GM19193 (cell line): ENCODE measurements around the gene PGD.

Experiments
- POLR2A ChIP-seq: IDR thresholded peaks from 4 replicates; pipeline ENCODE4 v1.6.1; 2011; ENCODE audit not compliant: insufficient read depth, insufficient read length; ENCODE audit errors: extremely low read depth

PGD gene

DNA sequence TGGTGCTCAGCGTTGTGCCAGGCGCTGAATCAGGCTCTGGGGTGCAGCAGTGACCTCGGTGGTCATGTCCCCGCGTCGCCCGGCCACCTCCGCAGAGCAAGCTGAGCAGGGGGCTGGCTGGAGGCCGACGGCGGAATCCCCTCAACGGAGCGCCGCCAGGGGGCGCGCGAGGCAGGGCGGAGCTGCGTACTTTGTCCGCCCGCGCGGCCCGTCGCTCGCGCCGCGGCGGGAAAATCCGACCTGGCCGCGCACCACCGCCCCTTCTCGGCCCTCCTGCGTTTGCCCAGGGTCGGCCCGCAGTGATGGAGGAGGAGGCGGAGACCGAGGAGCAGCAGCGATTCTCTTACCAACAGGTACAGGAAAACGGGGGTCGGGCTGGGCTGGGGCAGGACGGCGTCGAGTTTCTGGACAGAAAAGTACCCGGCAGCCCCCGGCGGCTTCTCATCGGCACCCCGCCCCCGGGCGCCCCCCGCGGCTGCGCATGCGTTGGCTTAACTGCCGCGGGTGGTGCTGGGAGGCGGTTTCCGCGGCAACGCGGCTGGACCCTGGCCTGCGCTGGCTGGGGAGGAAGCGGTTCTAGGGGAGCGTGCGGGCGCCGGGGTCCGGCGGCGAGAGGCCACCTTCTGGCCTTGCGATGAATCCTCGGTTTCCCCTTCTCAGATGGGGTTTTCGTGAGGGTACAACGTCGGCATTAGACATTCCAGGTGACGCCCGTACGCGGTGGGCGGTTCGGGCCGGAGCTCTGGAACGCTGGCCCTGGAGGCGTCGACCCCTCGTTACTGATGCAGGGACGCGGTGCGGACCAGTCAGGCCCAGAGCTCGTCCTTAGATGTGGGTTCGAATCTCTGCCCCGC, 31.6 kb downstream of the PGD start, which contains the start of gene CENPS:
TSS of gene CENPS (plus strand) at position 218 of the 854 bp plus-strand sequence. CDS start at position 303, 85 bp downstream.
- TF ChIP-seq POLR2A: peak; percentile 80

GRCh38 chr1:10431070-10431730, 32.3 kb downstream of the PGD start:
- TF ChIP-seq POLR2A: no peak

- no peak for TF ChIP-seq POLR2A
These were observed 34.2 kb downstream of the PGD start for GRCh38 chr1:10432910-10433700.

DNA sequence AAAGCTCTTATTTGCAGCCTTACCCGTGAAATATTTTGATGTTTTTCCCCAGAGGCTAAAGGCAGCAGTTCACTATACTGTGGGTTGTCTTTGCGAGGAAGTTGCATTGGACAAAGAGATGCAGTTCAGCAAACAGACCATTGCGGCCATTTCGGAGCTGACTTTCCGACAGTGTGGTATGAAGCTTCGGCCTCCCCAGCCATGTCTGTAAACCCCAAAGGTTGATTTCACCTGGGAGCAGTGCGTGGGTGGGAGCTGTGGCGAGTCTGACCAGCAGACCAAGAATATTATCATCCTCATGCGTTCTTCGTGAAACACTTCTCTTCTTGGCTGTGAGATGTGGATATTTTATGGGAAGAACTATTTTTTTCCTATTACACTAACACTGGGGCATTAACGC, 34.9 kb downstream of the PGD start:
- TF ChIP-seq POLR2A: no peak

GRCh38 chr1:10434590-10434989, 35.7 kb downstream of the PGD start:
- TF ChIP-seq POLR2A: no peak

DNA sequence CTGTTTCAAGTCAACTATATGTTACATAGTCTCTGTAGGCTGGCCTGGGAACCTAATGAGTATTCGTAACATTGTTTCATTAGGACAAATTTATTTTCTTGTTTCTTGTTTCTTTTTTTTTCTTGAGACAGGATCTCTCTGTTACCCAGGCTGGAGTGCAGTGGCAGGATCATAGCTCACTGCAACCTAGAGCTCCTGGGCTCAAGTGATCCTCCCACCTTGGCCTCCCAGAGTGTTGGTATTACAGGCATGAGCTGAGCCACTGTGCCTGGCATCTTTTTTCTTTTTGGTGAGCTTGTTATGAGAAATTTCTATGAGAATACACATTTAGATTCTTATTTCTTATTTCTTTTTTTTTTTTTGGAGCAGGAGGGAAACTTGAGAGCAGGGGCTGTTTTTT, 38.2 kb downstream of the PGD start:
- TF ChIP-seq POLR2A: no peak

DNA sequence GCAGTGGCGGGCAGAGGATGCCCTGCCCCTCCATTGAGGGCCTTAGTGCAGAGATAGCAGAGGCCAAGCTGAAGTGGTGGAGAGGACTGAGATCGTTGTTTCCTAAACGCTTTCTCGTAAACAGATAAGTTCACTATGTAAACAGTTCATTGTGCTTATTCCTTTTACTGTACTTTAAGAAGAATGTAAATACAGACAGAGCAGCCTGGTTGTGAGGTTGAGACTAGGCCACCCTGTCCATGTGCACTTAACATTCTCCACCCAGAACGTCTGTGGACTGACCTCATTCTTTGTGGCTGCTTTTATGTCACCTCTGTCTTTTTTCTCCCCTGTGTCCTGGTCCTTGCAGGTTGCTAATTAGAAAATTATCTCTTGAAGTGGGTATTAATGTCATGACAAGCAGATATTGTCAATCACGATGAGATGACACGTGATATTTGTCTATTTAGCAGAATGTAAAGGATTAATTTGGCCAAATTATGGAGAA, 39.9 kb downstream of the PGD start:
- TF ChIP-seq POLR2A: no peak

DNA sequence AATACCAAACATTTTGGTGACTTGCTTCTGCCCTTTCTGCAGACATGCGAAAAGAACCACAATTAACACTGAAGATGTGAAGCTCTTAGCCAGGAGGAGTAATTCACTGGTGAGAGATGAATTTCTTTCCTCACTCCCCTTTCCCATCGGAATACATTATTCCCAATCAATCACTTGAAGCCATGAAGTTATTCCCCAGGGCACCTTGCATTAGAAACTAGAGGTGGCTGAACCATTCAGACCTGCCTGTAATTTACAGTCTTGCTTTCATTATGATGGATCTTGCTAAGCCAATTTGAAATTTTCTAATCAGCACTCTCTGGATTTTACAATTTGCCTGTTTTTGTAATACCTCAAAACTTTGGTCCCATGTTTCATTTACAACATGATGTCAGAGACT, 41.4 kb downstream of the PGD start:
- TF ChIP-seq POLR2A: no peak

DNA sequence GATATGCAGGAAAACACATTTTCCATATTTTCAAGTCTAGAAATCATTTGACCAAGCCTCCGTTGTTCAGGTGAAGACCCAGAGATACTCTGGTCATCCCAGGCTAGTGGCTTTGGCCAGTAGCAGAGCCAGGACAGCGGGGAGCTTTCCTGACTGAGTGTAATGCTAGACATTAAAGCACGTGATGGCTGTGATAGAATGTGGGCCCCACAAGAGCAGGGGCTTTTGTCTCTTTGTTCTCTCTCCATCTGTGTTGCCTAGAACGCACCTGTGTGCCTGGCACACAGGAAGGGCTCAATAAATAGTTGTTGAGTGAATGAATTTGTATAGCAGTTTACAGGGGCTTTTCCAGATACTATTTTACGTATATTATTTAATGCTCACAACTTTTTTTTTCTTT, 41.9 kb downstream of the PGD start:
- TF ChIP-seq POLR2A: no peak

GRCh38 chr1:10444248-10444647, 45.4 kb downstream of the PGD start:
- no peak for TF ChIP-seq POLR2A

GRCh38 chr1:10444795-10445397, 46.0 kb downstream of the PGD start:
- no peak for TF ChIP-seq POLR2A

DNA sequence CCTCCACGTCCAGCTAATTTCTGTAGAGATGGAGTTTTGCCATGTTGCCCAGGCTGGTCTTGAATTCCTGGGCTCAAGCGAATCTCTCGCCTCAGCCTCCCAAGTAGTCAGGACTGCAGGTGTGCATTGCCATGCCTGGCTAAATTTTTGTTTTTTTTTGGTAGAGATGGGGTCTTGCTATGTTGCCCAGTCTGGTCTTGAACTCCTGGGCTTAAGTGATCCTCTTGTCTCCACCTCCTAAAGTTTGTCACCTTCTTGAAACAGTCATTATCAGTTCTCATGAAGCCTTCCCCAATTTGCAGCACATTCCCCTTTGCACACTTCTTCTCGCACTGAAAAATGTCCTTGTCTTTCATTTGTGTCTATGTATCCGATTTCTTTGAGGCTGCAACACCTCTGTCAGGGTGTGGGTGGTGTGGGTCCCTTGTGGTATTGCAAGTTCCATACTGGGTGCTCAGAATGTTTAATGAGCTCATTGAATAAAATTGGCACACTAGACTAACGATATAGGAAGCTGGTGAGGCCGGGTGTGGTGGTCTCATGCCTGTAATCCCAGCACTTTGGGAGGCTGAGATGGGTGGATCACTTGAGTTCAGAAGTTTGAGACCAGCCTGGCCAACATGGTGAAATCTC, 48.0 kb downstream of the PGD start:
- no peak for TF ChIP-seq POLR2A

GRCh38 chr1:10449751-10450150, 50.9 kb downstream of the PGD start, which contains the start of gene CORT:
TSS of gene CORT (plus strand) at chr1:10450031. CDS start at chr1:10450224, 193 bp downstream.
- TF ChIP-seq POLR2A: no peak

- no peak for TF ChIP-seq POLR2A
These were observed 51.4 kb downstream of the PGD start for GRCh38 chr1:10450156-10450814.
